ENCODE measurements around the gene PGAM2.

Gene PGAM2

DNA sequence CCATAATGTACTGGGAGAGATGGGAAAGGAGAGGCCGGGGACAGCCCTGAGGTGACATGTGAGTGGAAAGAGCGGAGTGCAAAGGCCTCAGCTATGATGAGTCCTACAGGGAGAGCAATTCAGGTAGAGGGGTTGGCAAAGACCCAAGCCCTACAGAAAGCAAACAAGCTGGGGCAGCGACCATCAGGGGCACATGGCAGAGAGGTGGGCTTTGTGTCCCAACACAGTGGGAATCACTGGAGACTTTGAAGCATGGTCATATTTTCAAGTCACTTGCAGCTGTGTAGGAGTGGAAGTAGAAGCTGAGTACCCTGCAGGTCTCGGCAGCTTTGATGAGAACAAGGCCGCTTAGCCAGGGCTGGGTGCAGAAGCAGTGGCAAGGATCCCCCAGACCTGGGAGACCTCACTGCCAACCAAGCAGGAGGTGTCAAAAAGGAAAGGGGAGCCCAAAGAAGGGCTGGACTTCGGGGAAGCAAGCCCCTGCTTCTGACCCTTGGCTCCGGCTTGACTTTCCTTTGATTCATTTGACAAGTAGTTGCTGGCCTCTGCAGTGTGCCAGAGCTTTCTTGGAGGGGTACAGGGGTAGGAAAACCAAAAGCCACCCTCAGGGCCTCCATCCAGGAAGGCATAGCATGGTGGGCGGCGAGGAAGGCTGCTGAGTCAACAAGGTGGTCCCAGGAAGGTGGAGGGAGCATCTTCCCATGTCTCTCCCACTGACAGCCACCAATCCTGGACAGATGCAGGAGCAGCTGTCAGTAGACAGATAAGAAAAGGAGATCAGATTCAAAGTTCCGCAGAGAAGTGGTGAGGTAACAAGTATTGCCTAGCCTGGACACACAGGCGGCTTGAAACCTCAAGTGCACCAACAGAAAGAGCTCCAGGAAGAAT is 1.9 kb upstream of the PGAM2 start:
- DNase-seq (ENCODE audit: extremely low read depth in 1 of 2, low read depth in 1 of 2) = no peak

DNA sequence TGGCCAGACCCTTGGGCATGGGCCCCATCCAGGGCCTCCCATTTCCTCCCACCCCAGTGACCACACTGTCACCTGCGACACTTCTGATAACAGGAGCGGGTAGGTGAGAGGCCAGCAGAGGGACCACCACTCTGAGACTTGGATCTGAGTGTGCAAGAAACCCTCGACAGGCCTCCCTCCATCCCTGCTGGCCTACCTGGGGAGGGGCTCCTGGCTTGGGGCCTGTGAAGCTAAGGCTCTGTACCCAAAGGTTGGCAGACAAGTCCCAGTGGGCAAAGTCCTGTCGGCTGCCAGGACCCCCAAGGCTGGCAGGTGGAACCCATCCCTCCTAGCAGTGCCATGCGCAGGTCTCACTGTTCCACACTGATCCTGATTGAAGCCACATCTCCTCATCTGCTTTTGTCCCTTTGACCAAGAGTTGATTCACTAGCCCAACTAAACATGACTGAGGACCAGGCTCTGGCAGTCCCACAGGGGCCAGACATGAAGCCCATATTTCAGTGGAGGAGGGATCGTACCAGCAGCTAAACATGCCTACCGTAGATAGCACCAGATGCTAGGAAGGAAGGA is 1.2 kb upstream of the PGAM2 start:
- DNase-seq (ENCODE audit: extremely low read depth in 1 of 2, low read depth in 1 of 2) = no peak

GRCh38 chr7:44066111-44066460 is 719 bp upstream of the PGAM2 start:
- no peak for DNase-seq (ENCODE audit: extremely low read depth in 1 of 2, low read depth in 1 of 2)

DNA sequence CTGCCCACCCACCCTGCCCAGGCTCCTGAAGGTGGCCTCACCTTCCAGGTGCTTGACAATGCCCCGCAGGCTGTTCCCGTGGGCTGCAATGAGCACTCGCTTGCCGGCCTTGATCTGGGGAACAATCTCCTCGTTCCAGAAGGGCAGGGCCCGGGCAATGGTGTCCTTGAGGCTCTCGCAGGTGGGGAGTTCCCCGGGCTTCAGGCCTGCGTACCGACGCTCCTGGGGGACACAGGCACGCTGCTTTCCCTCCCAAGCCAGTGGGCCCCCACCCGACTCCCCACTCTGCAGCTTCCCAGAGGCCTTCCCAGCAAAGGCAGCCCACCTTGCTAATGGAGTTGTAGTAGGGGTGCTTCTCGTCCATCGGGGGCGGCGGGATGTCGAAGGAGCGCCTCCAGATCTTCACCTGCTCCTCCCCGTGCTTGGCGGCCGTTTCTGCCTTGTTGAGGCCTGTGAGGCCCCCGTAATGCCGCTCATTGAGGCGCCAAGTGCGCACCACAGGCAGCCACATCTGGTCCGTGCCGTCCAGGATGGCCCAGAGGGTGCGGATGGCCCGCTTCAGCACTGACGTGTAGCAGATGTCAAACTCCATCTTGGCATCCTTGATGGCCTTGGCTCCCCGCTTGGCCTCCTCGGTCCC is 456 bp downstream of the PGAM2 start:
- DNase-seq (ENCODE audit: extremely low read depth in 1 of 2, low read depth in 1 of 2) = no peak

DNA sequence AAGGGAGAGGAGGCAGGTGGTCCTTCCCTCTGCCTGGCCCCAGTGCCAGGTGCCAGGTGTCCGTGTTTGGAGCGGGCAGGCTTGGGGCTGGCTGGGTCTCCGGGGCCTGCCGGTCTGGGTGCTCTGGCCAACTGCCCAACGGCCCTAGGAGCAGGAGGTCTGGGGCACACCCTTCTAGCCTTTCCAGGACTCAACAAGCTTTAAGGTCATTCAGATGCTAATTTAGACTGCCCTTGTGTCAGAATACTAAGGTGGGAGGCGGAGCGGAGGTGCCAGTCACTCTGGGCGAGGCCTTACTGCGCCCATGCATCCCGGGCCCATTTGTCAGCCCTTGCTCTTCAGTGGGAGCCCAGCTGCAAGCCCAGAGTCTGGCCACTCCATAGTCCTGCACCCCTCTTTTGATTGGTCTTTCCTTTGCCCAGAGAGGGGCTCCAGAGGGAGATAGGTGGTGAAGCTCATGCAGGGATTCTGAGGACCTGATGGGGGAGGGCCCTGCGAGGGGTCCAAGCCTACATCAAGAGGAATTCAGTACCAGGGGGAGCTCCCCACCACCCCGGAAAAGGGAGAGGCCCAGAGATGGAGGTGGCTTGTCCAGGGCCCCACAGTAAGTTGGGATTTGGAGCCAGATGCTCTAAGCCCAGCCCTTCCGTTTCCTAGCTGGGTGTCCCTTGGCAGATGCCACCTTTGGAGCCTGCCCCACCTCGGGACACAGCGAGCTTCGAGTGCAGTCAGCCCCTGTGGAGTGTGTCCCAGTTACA is 1.3 kb downstream of the PGAM2 start:
- DNase-seq (ENCODE audit: extremely low read depth in 1 of 2, low read depth in 1 of 2) = no peak

GRCh38 chr7:44063547-44063893 is 1.8 kb downstream of the PGAM2 start:
- no peak for DNase-seq (ENCODE audit: extremely low read depth in 1 of 2, low read depth in 1 of 2)

DNA sequence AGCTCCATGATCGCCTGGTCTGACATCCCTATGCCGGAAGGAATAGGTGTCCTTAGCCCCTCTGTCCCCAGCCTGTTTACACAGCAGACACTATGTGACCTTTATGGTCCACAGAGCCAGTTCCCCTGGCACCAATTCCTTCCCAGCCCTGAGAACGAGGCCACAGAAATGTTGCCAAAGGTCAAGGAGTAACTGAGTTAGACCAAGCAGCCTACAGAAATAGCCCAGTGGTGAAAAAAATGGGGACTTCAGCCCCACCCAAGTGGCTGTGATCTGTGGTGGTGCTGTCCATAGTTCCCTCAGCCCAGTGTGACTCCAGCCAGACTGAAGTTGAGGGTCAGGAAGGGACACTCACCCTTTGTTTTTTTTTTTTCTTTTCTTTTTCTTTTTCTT is 2.5 kb downstream of the PGAM2 start:
- DNase-seq (ENCODE audit: extremely low read depth in 1 of 2, low read depth in 1 of 2) = no peak

DNA sequence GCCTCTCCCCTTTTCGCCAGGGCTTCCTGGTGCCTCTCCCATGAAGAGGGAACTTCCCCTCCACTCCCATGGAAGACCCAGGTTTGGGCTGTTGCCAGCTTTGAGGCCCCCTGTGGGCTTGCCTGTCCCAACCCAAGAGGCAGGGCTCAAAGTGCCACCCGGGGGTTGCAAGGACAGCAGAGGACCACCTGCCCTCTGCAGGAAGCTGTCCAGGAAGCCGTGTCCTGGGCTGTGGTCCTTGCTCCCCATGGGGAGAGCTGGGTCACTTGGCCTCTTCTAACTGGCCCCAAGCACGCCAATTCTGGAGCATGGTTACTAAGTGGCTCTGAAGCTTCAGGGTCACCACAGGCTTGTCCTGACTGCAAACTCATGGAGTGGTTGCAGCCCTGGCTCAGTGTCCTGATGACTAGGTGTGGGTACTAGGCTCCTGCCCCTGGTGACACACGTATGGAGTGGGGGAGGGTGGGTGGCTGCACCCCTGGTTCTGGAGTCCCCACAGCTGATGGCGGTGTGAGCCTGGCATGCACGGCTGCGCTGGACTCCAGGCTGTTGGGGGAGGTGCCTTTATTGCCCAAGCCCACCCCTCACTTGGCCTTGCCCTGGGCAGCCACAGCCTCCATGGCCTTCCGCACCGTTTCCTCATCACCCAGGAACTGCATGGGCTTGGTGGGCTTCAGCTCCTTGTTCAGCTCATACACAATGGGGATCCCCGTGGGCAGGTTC is 3.0 kb downstream of the PGAM2 start:
- no peak for DNase-seq (ENCODE audit: extremely low read depth in 1 of 2, low read depth in 1 of 2)

DNA sequence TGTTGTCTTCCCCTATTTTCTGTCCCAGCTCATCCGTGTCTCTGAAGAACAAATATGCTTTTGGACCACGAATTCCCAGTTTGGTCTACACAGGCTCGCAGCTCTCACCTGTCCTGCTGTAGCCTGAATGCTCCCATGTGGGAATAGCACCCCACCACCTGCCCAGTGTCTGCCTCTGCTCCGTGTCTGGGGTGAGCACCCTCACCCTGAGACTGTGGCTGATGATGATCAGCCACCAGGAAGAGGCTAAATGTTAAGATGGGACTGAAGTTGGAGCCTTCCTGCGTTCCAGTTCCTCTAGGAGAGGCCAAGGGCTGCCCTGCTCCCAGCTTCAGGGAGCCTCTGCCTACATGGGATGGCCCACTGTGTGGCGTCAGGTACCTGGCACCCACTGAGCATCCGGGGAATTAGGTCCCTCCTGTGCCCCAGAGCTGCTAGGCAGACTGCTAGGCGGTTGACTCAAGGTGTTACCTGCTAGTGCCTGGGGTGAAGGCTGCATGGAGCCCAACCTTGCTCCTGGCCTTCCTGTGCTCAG is 3.7 kb downstream of the PGAM2 start:
- DNase-seq (ENCODE audit: extremely low read depth in 1 of 2, low read depth in 1 of 2) = no peak

- no peak for DNase-seq (ENCODE audit: extremely low read depth in 1 of 2, low read depth in 1 of 2)
Observed at GRCh38 chr7:44060948-44061644, 4.3 kb downstream of the PGAM2 start.

GRCh38 chr7:44060091-44060947 is 5.0 kb downstream of the PGAM2 start:
- DNase-seq (ENCODE audit: extremely low read depth in 1 of 2, low read depth in 1 of 2) = no peak

- no peak for DNase-seq (ENCODE audit: extremely low read depth in 1 of 2, low read depth in 1 of 2)
Observed at GRCh38 chr7:44059219-44060090, 5.9 kb downstream of the PGAM2 start.

DNA sequence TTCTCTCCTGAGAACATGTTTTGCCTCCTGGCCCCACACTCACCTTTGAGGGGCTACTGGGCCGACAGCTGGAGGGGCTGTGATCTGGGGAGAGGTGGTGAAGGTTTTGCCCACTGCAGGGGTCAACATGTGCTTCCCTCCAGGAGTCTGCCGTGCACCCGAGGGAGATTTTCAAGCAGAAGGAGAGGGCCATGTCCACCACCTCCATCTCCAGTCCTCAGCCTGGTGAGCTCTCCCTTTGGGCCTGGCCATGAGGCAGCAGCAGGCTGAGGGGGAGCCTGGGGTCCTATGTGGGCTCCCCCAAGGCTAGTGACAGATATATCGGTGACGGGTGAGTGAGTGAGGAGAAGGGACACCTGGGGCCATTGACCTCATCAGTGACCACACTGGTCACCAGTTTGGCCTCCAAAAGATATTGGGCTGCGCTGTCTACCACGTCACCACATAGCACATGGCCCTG is 6.6 kb downstream of the PGAM2 start:
- no peak for DNase-seq (ENCODE audit: extremely low read depth in 1 of 2, low read depth in 1 of 2)

- DNase-seq (ENCODE audit: extremely low read depth in 1 of 2, low read depth in 1 of 2) = no peak
Observed at GRCh38 chr7:44057849-44058758, 7.3 kb downstream of the PGAM2 start.

- no peak for DNase-seq (ENCODE audit: extremely low read depth in 1 of 2, low read depth in 1 of 2)
Observed at GRCh38 chr7:44057181-44057848, 8.1 kb downstream of the PGAM2 start.

- no peak for DNase-seq (ENCODE audit: extremely low read depth in 1 of 2, low read depth in 1 of 2)
Observed at GRCh38 chr7:44056681-44057080, 8.7 kb downstream of the PGAM2 start.

All from stimulated activated CD8-positive, alpha-beta memory T cell treated with anti-CD3 and anti-CD28 coated beads, Interleukin-7, amount 100 ng/mL, for 48 hours (primary cell).